Measurements from ENCODE around the gene CTDSPL. TPM values are rescaled to one million over a fixed set of nuclear protein-coding genes. Genes with fewer than 3 reads are reported as not detected.

Gene CTDSPL
- total RNA-seq, 1 experiment from 2014 or later = 16.6 TPM

DNA sequence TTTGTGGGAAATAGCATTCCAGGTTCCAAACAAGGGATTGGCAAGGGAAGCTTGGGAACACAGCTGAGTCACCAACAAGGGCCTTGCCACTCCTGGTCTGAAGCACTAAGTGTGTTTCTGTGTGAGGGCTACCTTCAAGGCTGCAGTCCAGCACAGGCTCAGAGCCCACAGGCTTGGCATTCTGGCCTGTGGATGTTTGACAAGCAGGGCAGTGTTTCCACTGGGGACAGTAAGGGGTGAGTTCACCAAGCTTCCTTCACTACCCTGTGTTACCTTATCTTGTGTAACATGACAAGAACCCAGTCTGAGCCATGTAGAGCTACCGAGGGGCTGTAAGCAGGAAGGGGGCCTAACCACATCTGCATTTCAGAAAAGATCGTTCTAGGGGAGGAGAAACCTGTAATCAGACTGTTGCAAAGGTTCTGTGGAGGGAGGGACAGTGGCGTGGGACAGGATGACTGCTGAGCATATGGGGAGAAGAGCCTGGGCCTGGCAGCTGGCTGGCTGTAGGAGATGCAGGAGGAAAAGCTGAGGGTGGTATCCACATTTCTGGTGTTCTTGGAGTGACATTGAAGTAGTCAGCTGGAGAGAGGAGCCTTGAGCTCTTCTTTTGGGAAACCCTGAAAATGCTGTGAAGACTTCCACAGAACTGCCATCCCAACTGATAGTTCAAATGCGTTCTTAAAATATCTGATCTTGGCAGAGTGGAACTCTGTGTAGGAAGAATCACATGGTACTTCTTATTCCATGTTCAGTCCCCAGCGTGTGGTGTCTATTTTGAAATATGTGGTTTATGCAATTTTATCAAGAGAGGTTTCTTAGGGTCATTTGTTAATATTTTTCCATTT, 61.3 kb downstream of the CTDSPL start:
- no peaks in the 10 kb centered on the region for H3K27me3 ChIP-seq (ENCODE audit: control insufficient read depth, insufficient read depth, low read length)
- H3K4me1 ChIP-seq (ENCODE audit: control insufficient read depth, insufficient read depth, low read length) = no peaks in the 10 kb centered on the region
- DNase-seq (ENCODE audit: low read depth, low spot score) (no peak), ATAC-seq (no peak)
- no peak overlapping the region for H3K27ac ChIP-seq (ENCODE audit: low read length)
- POLR2A ChIA-PET = no interaction called here
- in situ Hi-C loops (cut with HindIII; ENCODE audit: low pct_unique_long_range_greater_than_20kb, low sequenced_read_pairs) (no loop called here), intact Hi-C loops (cut with micrococcal nuclease; ENCODE audit: unreplicated experiment) (no loop called here)
- H3K4me3 ChIP-seq (ENCODE audit: low read depth in 2 of 2, low read length in 2 of 2) = no peak overlapping the region
- H3K9me3 ChIP-seq (ENCODE audit: control insufficient read depth, insufficient read depth, low read depth, low read length) = no peaks in the 10 kb centered on the region
- TF ChIP-seq POLR2AphosphoS5 (IDR thresholded peaks at IDR 0.05; ENCODE audit: low read depth, low read length) (no peak), TCF7L2 (IDR thresholded peaks at IDR 0.05; ENCODE audit: low read depth, low read length) (no peak), CTCF (IDR thresholded peaks at IDR 0.05) (no peak), SIN3A (IDR thresholded peaks at IDR 0.05; ENCODE audit: borderline replicate concordance, insufficient read depth, low read depth, low read length) (no peak)
- TF ChIP-seq, protein P1, sequence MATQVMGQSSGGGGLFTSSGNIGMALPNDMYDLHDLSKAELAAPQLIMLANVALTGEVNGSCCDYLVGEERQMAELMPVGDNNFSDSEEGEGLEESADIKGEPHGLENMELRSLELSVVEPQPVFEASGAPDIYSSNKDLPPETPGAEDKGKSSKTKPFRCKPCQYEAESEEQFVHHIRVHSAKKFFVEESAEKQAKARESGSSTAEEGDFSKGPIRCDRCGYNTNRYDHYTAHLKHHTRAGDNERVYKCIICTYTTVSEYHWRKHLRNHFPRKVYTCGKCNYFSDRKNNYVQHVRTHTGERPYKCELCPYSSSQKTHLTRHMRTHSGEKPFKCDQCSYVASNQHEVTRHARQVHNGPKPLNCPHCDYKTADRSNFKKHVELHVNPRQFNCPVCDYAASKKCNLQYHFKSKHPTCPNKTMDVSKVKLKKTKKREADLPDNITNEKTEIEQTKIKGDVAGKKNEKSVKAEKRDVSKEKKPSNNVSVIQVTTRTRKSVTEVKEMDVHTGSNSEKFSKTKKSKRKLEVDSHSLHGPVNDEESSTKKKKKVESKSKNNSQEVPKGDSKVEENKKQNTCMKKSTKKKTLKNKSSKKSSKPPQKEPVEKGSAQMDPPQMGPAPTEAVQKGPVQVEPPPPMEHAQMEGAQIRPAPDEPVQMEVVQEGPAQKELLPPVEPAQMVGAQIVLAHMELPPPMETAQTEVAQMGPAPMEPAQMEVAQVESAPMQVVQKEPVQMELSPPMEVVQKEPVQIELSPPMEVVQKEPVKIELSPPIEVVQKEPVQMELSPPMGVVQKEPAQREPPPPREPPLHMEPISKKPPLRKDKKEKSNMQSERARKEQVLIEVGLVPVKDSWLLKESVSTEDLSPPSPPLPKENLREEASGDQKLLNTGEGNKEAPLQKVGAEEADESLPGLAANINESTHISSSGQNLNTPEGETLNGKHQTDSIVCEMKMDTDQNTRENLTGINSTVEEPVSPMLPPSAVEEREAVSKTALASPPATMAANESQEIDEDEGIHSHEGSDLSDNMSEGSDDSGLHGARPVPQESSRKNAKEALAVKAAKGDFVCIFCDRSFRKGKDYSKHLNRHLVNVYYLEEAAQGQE (IDR thresholded peaks at IDR 0.05; ENCODE audit: insufficient read depth in 1 of 2, low read depth in 2 of 2, low read length in 1 of 2) = no peak
- H3K36me3 ChIP-seq (ENCODE audit: control insufficient read depth, insufficient read depth, low read length) = no peaks in the 10 kb centered on the region
- BruUV-seq (replicated peaks) = no TSS peak
- CTCF ChIA-PET = no interaction called here

DNA sequence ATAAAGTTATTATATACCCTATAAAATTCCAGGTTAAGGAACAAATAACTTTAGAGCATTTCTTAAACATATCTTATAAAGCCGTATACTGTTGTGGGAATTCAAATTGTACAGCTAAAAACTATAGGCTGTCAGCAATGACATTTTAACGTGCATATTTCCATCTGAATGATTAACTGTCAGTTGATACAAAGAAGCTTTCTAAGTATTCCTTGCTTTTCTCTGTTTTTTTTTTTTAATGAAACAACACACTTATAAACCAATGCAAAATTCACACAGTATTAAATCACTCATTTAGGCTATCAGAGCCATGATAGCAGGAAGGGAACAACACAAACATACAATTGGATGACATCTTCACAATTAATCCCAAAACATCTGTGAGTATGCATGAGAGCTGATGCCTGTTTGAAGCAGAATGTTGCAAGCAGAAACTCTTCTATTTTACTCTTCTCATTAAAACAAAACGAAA, 61.9 kb downstream of the CTDSPL start:
- CTCF ChIA-PET = no interaction called here
- DNase-seq (ENCODE audit: low read depth, low spot score) (no peak), ATAC-seq (no peak)
- Histone ChIP-seq H3K27me3 (ENCODE audit: control insufficient read depth, insufficient read depth, low read length) (no peaks in the 10 kb centered on the region), H3K9me3 (ENCODE audit: control insufficient read depth, insufficient read depth, low read depth, low read length) (no peaks in the 10 kb centered on the region), H3K4me3 (ENCODE audit: low read depth in 2 of 2, low read length in 2 of 2) (no peak overlapping the region), H3K27ac (ENCODE audit: low read length) (no peak overlapping the region), H3K4me1 (ENCODE audit: control insufficient read depth, insufficient read depth, low read length) (no peaks in the 10 kb centered on the region), H3K36me3 (ENCODE audit: control insufficient read depth, insufficient read depth, low read length) (no peaks in the 10 kb centered on the region)
- no TSS peak for BruUV-seq (replicated peaks)
- POLR2A ChIA-PET = no interaction called here
- TF ChIP-seq TCF7L2 (IDR thresholded peaks at IDR 0.05; ENCODE audit: low read depth, low read length) (no peak), POLR2AphosphoS5 (IDR thresholded peaks at IDR 0.05; ENCODE audit: low read depth, low read length) (no peak), SIN3A (IDR thresholded peaks at IDR 0.05; ENCODE audit: borderline replicate concordance, insufficient read depth, low read depth, low read length) (no peak), CTCF (IDR thresholded peaks at IDR 0.05) (no peak)
- TF ChIP-seq, protein P1 (IDR thresholded peaks at IDR 0.05; ENCODE audit: insufficient read depth in 1 of 2, low read depth in 2 of 2, low read length in 1 of 2) = no peak
- intact Hi-C loops (cut with micrococcal nuclease; ENCODE audit: unreplicated experiment) = no loop called here
- in situ Hi-C loops (cut with HindIII; ENCODE audit: low pct_unique_long_range_greater_than_20kb, low sequenced_read_pairs) = no loop called here
